GM19043 (cell line): ENCODE measurements around the gene SLC5A7.

Experiments used
- ATAC-seq: cut with Tn5 transposase; IDR thresholded peaks from one replicate; pipeline ENCODE4 v1.9.1; 2021; ENCODE audit warnings: low read depth; ENCODE audit not compliant: unreplicated experiment

Gene SLC5A7

GRCh38 chr2:108061439-108062042, 75.2 kb downstream of the SLC5A7 start:
- ATAC-seq: no peak
